ENCODE results near the gene CERS6.

DNA sequence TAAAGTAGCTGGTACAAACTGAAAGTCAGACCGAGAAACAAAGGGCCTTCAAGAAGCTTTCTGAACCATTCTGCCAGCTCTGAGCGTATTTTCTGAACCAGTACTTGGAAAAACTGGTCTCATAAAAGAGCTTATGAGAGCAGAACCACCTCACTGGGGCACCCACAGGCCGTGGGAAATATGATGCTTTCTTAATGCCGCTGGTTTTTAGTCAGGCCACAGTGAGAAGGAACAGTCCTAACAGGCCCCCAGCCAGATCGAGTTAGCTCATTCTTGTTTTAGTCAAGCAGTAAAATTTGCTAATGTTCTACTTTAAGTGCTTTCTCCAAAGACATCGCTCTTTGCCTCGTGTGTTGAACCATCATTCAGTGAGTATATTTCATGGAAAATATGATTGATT, 333.7 kb downstream of the CERS6 start:
- TF ChIP-seq EZH2phosphoT487 (IDR thresholded peaks at IDR 0.05; ENCODE audit: insufficient read depth, low read depth) (no peak), EZH2 (IDR thresholded peaks at IDR 0.05; ENCODE audit: insufficient read depth, poor library complexity, severe bottlenecking) (no peak)
